IPS-NIHi7 (cell line): ENCODE data around the gene CAMK2B.
"Not testable (repeated sequence)": the region's sequence is repeated elsewhere in the genome, so short reads cannot be mapped to it uniquely, and the experiment has no call there.

Experiments
- DNase-seq: peaks from one replicate; pipeline ENCODE4 v3.0.0; 2012; ENCODE audit warnings: mixed read lengths; ENCODE audit errors: extremely low spot score

Gene CAMK2B

GRCh38 chr7:44172352-44172751 lies 153.0 kb downstream of the CAMK2B start:
- no peak for DNase-seq

GRCh38 chr7:44171901-44172300 lies 153.5 kb downstream of the CAMK2B start:
- DNase-seq = not testable (repeated sequence)

GRCh38 chr7:44167920-44168319 lies 157.5 kb downstream of the CAMK2B start:
- DNase-seq = no peak
